IMR-90 (cell line): ENCODE measurements around the gene ZNF485. TPM values are rescaled to one million over a fixed set of nuclear protein-coding genes. Genes with fewer than 3 reads are reported as not detected.
A peak's percentile ranks its signal among the peaks of the same experiment; 100 is the strongest.

Experiments used
- ATAC-seq: fragments of 200-7000 bp; cut with Tn5 transposase; 2 replicates; pipeline ENCODE4 v1.9.1; 2020; ENCODE audit warnings: low read depth, mild to moderate bottlenecking, moderate library complexity
- BruUV-seq: library from RNA; stranded (reverse); fragments of 400-500 nt; replicated peaks from 2 replicates; lab custom pipeline; 2021; lab: Mats Ljungman, UMichigan
- CTCF ChIA-PET: fragments of 300-600 bp; formaldehyde crosslinking; extraction: SDS; loops from one replicate; lab custom pipeline; 2021; ENCODE audit warnings: antibody characterized with exemption; lab: Yijun Ruan, JAX
- POLR2A ChIA-PET: fragments of 300-600 bp; sonication (Branson Sonifier 250); formaldehyde crosslinking; loops from one replicate; lab custom pipeline; 2022; ENCODE audit warnings: antibody characterized with exemption; ENCODE audit not compliant: unreplicated experiment; lab: Charles Lee
- DNase-seq: peaks from one replicate; pipeline ENCODE4 v3.0.0; 2013
- H2AFZ ChIP-seq: replicated peaks from 2 replicates; pipeline ENCODE3; 2013; ENCODE audit warnings: low read length, mild to moderate bottlenecking; ENCODE audit not compliant: poor library complexity
- H2AK5ac ChIP-seq: 2 replicates; pipeline ENCODE4 v1.6.1; 2013; ENCODE audit warnings: low read depth, low read length, inconsistent platforms
- H2AK9ac ChIP-seq: replicated peaks from 2 replicates; pipeline ENCODE3; 2013; ENCODE audit warnings: mild to moderate bottlenecking, low read depth, low read length, moderate library complexity; ENCODE audit not compliant: poor library complexity
- H2BK120ac ChIP-seq: 2 replicates; pipeline ENCODE4 v1.6.1; 2013; ENCODE audit warnings: low read depth, low read length, inconsistent platforms
- H2BK15ac ChIP-seq: 3 replicates; pipeline ENCODE4 v1.6.1; 2013; ENCODE audit warnings: low read depth, low read length, inconsistent platforms
- H2BK20ac ChIP-seq: 2 replicates; pipeline ENCODE4 v1.6.1; 2013; ENCODE audit warnings: low read depth, mild to moderate bottlenecking, inconsistent platforms, low read length, moderate library complexity
- H2BK5ac ChIP-seq: 2 replicates; pipeline ENCODE4 v1.6.1; 2013; ENCODE audit warnings: mild to moderate bottlenecking, low read depth, low read length, inconsistent platforms; ENCODE audit not compliant: poor library complexity, severe bottlenecking
- H3K14ac ChIP-seq: replicated peaks from 2 replicates; pipeline ENCODE4 v1.6.1; 2013; ENCODE audit warnings: low read depth, low read length, inconsistent platforms
- H3K18ac ChIP-seq: 2 replicates; pipeline ENCODE4 v1.6.1; 2013; ENCODE audit warnings: low read depth, low read length, control low read depth
- H3K23ac ChIP-seq: 2 replicates; pipeline ENCODE4 v1.6.1; 2013; ENCODE audit warnings: low read depth, low read length, inconsistent platforms
- H3K27ac ChIP-seq: 2 replicates; pipeline ENCODE4 v1.5.1; 2013; ENCODE audit warnings: mild to moderate bottlenecking, control low read depth, low read length; ENCODE audit not compliant: insufficient read depth
- H3K27me3 ChIP-seq: 2 replicates; pipeline ENCODE4 v1.6.1; 2013; ENCODE audit warnings: low read length; ENCODE audit not compliant: control insufficient read depth, insufficient read depth
- H3K36me3 ChIP-seq: 2 replicates; pipeline ENCODE4 v1.6.1; 2013; ENCODE audit warnings: low read length, mixed read lengths; ENCODE audit not compliant: control insufficient read depth, insufficient read depth
- H3K4ac ChIP-seq: 2 replicates; pipeline ENCODE4 v1.6.1; 2013; ENCODE audit warnings: low read depth, low read length, inconsistent platforms
- H3K4me1 ChIP-seq: 2 replicates; pipeline ENCODE4 v1.6.1; 2013; ENCODE audit warnings: low read length, mixed read lengths; ENCODE audit not compliant: control insufficient read depth, insufficient read depth
- H3K4me2 ChIP-seq: 2 replicates; pipeline ENCODE4 v1.6.1; 2013; ENCODE audit warnings: low read depth, mild to moderate bottlenecking, control low read depth, low read length, moderate library complexity
- H3K4me3 ChIP-seq: 2 replicates; pipeline ENCODE4 v1.5.1; 2013; ENCODE audit warnings: low read depth, mild to moderate bottlenecking, control low read depth, low read length, moderate library complexity; ENCODE audit not compliant: insufficient read depth
- H3K56ac ChIP-seq: 2 replicates; pipeline ENCODE4 v1.6.1; 2013; ENCODE audit warnings: low read length, inconsistent platforms; ENCODE audit not compliant: insufficient read depth; ENCODE audit errors: extremely low read depth
- H3K79me1 ChIP-seq, 2 experiments: 2 replicates each; pipeline ENCODE4 v1.6.1; 2013; ENCODE audit warnings: low read length in 2 of 2, inconsistent platforms in 1 of 2, low read depth in 1 of 2
- H3K9ac ChIP-seq: 2 replicates; pipeline ENCODE4 v1.6.1; 2013; ENCODE audit warnings: low read depth, low read length, control low read depth
- H3K9me1 ChIP-seq: 2 replicates; pipeline ENCODE4 v1.6.1; 2013; ENCODE audit warnings: low read length, inconsistent platforms; ENCODE audit not compliant: insufficient read depth
- H3K9me3 ChIP-seq: 2 replicates; pipeline ENCODE4 v1.6.1; 2013; ENCODE audit warnings: low read length; ENCODE audit not compliant: control insufficient read depth, insufficient read depth
- H4K20me1 ChIP-seq: 2 replicates; pipeline ENCODE4 v1.6.1; 2013; ENCODE audit warnings: low read length, inconsistent platforms; ENCODE audit not compliant: insufficient read depth
- H4K5ac ChIP-seq: 2 replicates; pipeline ENCODE4 v1.6.1; 2013; ENCODE audit warnings: mild to moderate bottlenecking, low read depth, low read length, control low read depth
- H4K8ac ChIP-seq, 2 experiments: 2 replicates each; pipeline ENCODE4 v1.6.1; 2013; ENCODE audit warnings: low read depth in 2 of 2, low read length in 2 of 2, control low read depth in 1 of 2, inconsistent platforms in 1 of 2
- H4K91ac ChIP-seq: 2 replicates; pipeline ENCODE4 v1.6.1; 2013; ENCODE audit warnings: low read depth, low read length, inconsistent platforms; ENCODE audit not compliant: insufficient read depth
- BHLHE40 ChIP-seq: fragments of 150-350 bp; IDR thresholded peaks from 2 replicates; pipeline ENCODE4 v1.6.1; 2016; ENCODE audit warnings: mild to moderate bottlenecking, low read depth, low read length
- CEBPB ChIP-seq: IDR thresholded peaks from 2 replicates; pipeline ENCODE4 v1.6.1; 2012; ENCODE audit warnings: low read depth, low read length, improper control_type of control experiment
- CHD1 ChIP-seq: IDR thresholded peaks from 2 replicates; pipeline ENCODE4 v1.6.1; 2012; ENCODE audit warnings: low read depth, low read length, improper control_type of control experiment
- CTCF ChIP-seq: conservative IDR thresholded peaks from 2 replicates; pipeline ENCODE4 v1.5.1; 2012; ENCODE audit warnings: mild to moderate bottlenecking, low read depth, low read length, improper control_type of control experiment
- ELK1 ChIP-seq: fragments of 150-350 bp; IDR thresholded peaks from 2 replicates; pipeline ENCODE4 v1.6.1; 2016; ENCODE audit warnings: low read depth, mild to moderate bottlenecking, low read length, moderate library complexity, borderline replicate concordance
- FOS ChIP-seq: fragments of 150-350 bp; IDR thresholded peaks from 2 replicates; pipeline ENCODE4 v1.6.1; 2016; ENCODE audit warnings: low read depth, low read length
- MAFK ChIP-seq: IDR thresholded peaks from 2 replicates; pipeline ENCODE4 v1.6.1; 2012; ENCODE audit warnings: low read depth, low read length, improper control_type of control experiment
- MAZ ChIP-seq: IDR thresholded peaks from 2 replicates; pipeline ENCODE4 v1.6.1; 2012; ENCODE audit warnings: low read depth, mild to moderate bottlenecking, low read length, improper control_type of control experiment, moderate library complexity, borderline replicate concordance
- MXI1 ChIP-seq: IDR thresholded peaks from 2 replicates; pipeline ENCODE4 v1.6.1; 2012; ENCODE audit warnings: low read depth, mild to moderate bottlenecking, low read length, moderate library complexity, borderline replicate concordance
- NFE2L2 ChIP-seq: fragments of 150-350 bp; IDR thresholded peaks from 2 replicates; pipeline ENCODE4 v1.6.1; 2016; ENCODE audit warnings: low read depth, mild to moderate bottlenecking, low read length
- POLR2A ChIP-seq: IDR thresholded peaks from 2 replicates; pipeline ENCODE4 v1.6.1; 2012; ENCODE audit warnings: mild to moderate bottlenecking, low read depth, low read length
- RAD21 ChIP-seq: IDR thresholded peaks from 2 replicates; pipeline ENCODE4 v1.6.1; 2012; ENCODE audit warnings: low read length, improper control_type of control experiment
- RCOR1 ChIP-seq: IDR thresholded peaks from 2 replicates; pipeline ENCODE4 v1.6.1; 2012; ENCODE audit warnings: mild to moderate bottlenecking, low read length, improper control_type of control experiment; ENCODE audit not compliant: insufficient replicate concordance
- RFX5 ChIP-seq: IDR thresholded peaks from 2 replicates; pipeline ENCODE4 v1.8.0; 2012; ENCODE audit warnings: low read depth, mild to moderate bottlenecking, low read length, moderate library complexity
- SMC3 ChIP-seq: fragments of 150-350 bp; IDR thresholded peaks from 2 replicates; pipeline ENCODE4 v1.6.1; 2016; ENCODE audit warnings: low read depth, mild to moderate bottlenecking, antibody characterized with exemption, low read length, moderate library complexity
- USF2 ChIP-seq: fragments of 150-350 bp; IDR thresholded peaks from 2 replicates; pipeline ENCODE4 v1.6.1; 2017; ENCODE audit warnings: mild to moderate bottlenecking, antibody characterized with exemption, low read length, low read depth
- dilution Hi-C: fragments of 300-500 bp; cut with HindIII; formaldehyde crosslinking; loops from one replicate; pipeline ENCODE4 v1.14.3; 2018; ENCODE audit warnings: low sequenced_read_pairs; ENCODE audit not compliant: unreplicated experiment
- in situ Hi-C: fragments of 300-500 bp; cut with MboI; formaldehyde crosslinking; loops from 3 replicates; pipeline ENCODE4 v1.14.3; 2019; ENCODE audit warnings: low sequenced_read_pairs, inconsistent platforms, mixed read lengths
- intact Hi-C: fragments of 100-400 bp; cut with micrococcal nuclease; formaldehyde crosslinking; loops from 2 replicates; pipeline ENCODE4 v1.10.0; 2022
- polyA plus RNA-seq, 3 experiments: library from polyadenylated mRNA; depleted of rRNA; stranded (reverse); fragments of >200 nt; gene quantifications; 2 replicates each; pipeline ENCODE4 v1.2.3, GENCODE V29; 2012; ENCODE audit warnings: low replicate concordance in 1 of 3
- total RNA-seq: library from RNA; depleted of rRNA; stranded (reverse); fragments of >200 nt; gene quantifications from 2 replicates; pipeline ENCODE4 v1.2.3, GENCODE V29; 2012

The ZNF485 gene
- total and polyA plus RNA-seq, 2 of the 4 experiments (the other 2 are of a cell fraction) = 1.0 to 2.2 TPM

DNA sequence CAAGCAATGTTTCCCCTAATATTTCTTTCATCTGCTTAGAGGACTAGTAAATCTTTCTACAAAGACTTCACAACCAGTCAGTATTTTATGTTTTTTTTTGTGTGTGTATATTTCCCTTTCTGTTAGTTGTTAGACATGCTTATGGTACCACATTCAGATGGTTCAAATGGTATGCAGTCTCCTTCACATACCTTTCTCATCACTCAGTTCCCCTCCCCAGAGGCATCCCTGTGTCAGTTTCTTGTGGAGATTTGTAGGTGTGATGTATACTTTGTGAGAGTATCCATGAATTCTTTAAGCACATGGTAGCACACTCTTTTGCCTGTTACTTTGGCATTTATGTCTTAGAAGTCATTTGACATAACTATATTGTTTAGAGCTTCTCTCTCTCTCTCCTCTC lies 4.4 kb downstream of the ZNF485 start:
- no TSS peak for BruUV-seq
- TF ChIP-seq FOS (no peak), NFE2L2 (no peak), USF2 (no peak), POLR2A (no peak), RFX5 (no peak), RCOR1 (no peak), CTCF (no peak), ELK1 (no peak), MXI1 (no peak), CHD1 (no peak), MAFK (no peak), MAZ (no peak), CEBPB (no peak), SMC3 (no peak), RAD21 (no peak), BHLHE40 (no peak)
- Histone ChIP-seq H2AFZ (no peak overlapping the region), H3K4me2 (no peak overlapping the region), H3K79me1 (peaks cover 0 to 3% of the 10 kb centered on the region in 2 experiments; a peak in 1 of 4 replicates), H2AK5ac (no peak overlapping the region), H3K56ac (no peak overlapping the region), H3K4me3 (no peak overlapping the region), H2BK20ac (no peak overlapping the region), H2BK5ac (peak overlapping the region; percentile 51), H4K8ac (no peak overlapping the region), H3K27me3 (no peaks in the 10 kb centered on the region), H3K4me1 (peaks cover 2% of the 10 kb centered on the region; the same call in 1 of the 2 replicates), H2BK15ac (no peak overlapping the region), H4K91ac (no peak overlapping the region), H3K27ac (no peak overlapping the region), H4K20me1 (no peaks in the 10 kb centered on the region), H2AK9ac (no peak overlapping the region), H3K9ac (no peak overlapping the region), H3K9me3 (peaks cover 3% of the 10 kb centered on the region), H4K5ac (no peak overlapping the region), H3K9me1 (peaks cover 3% of the 10 kb centered on the region), H3K18ac (no peak overlapping the region; the same call in 1 of the 2 replicates), H3K14ac (no peak overlapping the region), H3K4ac (no peak overlapping the region), H3K36me3 (peaks cover 1% of the 10 kb centered on the region; the same call in 1 of the 2 replicates), H2BK120ac (no peak overlapping the region), H3K23ac (no peak overlapping the region)
- ChIA-PET CTCF (no interaction called here), POLR2A (no interaction called here)
- DNase-seq (peak; percentile 43), ATAC-seq (no peak)
- dilution Hi-C loops = no loop called here
- intact Hi-C loops = no loop called here
- in situ Hi-C loops = no loop called here
